ACC112 (cell line): ENCODE measurements around the gene IFI35.

Experiments used
- H2AFZ ChIP-seq: fragments of 200-600 bp; sonication (generic); one replicate; pipeline ENCODE4 v1.6.0; 2017; ENCODE audit warnings: antibody characterized with exemption, low read length; ENCODE audit not compliant: unreplicated experiment
- H3K27ac ChIP-seq: fragments of 200-600 bp; sonication (generic); 2 replicates; pipeline ENCODE4 v1.5.1; 2014; ENCODE audit warnings: low read depth, mild to moderate bottlenecking, antibody characterized with exemption, low read length, moderate library complexity
- H3K27me3 ChIP-seq: fragments of 200-600 bp; sonication (generic); 2 replicates; pipeline ENCODE4 v1.6.1; 2014; ENCODE audit warnings: mild to moderate bottlenecking, antibody characterized with exemption, low read length, moderate library complexity, mixed read lengths; ENCODE audit not compliant: insufficient read depth
- H3K36me3 ChIP-seq: fragments of 200-600 bp; sonication (generic); 2 replicates; pipeline ENCODE4 v1.6.1; 2016; ENCODE audit warnings: mild to moderate bottlenecking, antibody characterized with exemption, low read length, moderate library complexity, mixed read lengths; ENCODE audit not compliant: insufficient read depth
- H3K4me1 ChIP-seq: fragments of 200-600 bp; sonication (generic); one replicate; pipeline ENCODE4 v1.6.1; 2016; ENCODE audit warnings: low read length, mixed read lengths; ENCODE audit not compliant: insufficient read depth, unreplicated experiment, control insufficient read depth
- H3K4me3 ChIP-seq: fragments of 200-600 bp; sonication (generic); 2 replicates; pipeline ENCODE4 v1.5.1; 2014; ENCODE audit warnings: mild to moderate bottlenecking, low read depth, low read length
- H3K79me2 ChIP-seq: fragments of 200-600 bp; sonication (generic); one replicate; pipeline ENCODE4 v1.6.0; 2016; ENCODE audit warnings: low read length; ENCODE audit not compliant: control insufficient read depth, unreplicated experiment, insufficient read depth

IFI35 gene

GRCh38 chr17:43016216-43016615, 9.6 kb downstream of the IFI35 start:
- Histone ChIP-seq H3K4me3 (no peak overlapping the region), H3K27me3 (no peaks in the 10 kb centered on the region), H3K27ac (peak overlapping the region; percentile 59), H2AFZ (no peak overlapping the region), H3K79me2 (peaks cover 27% of the 10 kb centered on the region), H3K4me1 (peaks cover 39% of the 10 kb centered on the region), H3K36me3 (peaks cover 19% of the 10 kb centered on the region; the same call in 1 of the 2 replicates)

GRCh38 chr17:43018008-43018853, 11.6 kb downstream of the IFI35 start:
- H3K36me3 ChIP-seq = peaks cover 17% of the 10 kb centered on the region; the same call in 1 of the 2 replicates
- no peaks in the 10 kb centered on the region for H3K27me3 ChIP-seq
- H3K4me3 ChIP-seq = peak overlapping the region; percentile 17; the same call in 1 of the 2 replicates
- H3K79me2 ChIP-seq = peaks cover 32% of the 10 kb centered on the region
- peaks cover 39% of the 10 kb centered on the region for H3K4me1 ChIP-seq
- H3K27ac ChIP-seq = peak overlapping the region; percentile 25; the same call in 1 of the 2 replicates
- H2AFZ ChIP-seq = no peak overlapping the region

GRCh38 chr17:43018932-43019331, 12.3 kb downstream of the IFI35 start:
- peak overlapping the region; percentile 25; the same call in 1 of the 2 replicates for H3K27ac ChIP-seq
- H3K4me3 ChIP-seq = peak overlapping the region; percentile 17; the same call in 1 of the 2 replicates
- peaks cover 37% of the 10 kb centered on the region for H3K4me1 ChIP-seq
- H3K79me2 ChIP-seq = peaks cover 32% of the 10 kb centered on the region
- no peak overlapping the region for H2AFZ ChIP-seq
- no peaks in the 10 kb centered on the region for H3K27me3 ChIP-seq
- H3K36me3 ChIP-seq = peaks cover 17% of the 10 kb centered on the region; the same call in 1 of the 2 replicates

- H3K36me3 ChIP-seq = peaks cover 17% of the 10 kb centered on the region; the same call in 1 of the 2 replicates
- no peak overlapping the region for H2AFZ ChIP-seq
- H3K79me2 ChIP-seq = peaks cover 32% of the 10 kb centered on the region
- peak overlapping the region; percentile 98 for H3K4me3 ChIP-seq
- H3K27me3 ChIP-seq = no peaks in the 10 kb centered on the region
- peaks cover 34% of the 10 kb centered on the region for H3K4me1 ChIP-seq
- peak overlapping the region; percentile 85; the same call in 1 of the 2 replicates for H3K27ac ChIP-seq
Observed at GRCh38 chr17:43019418-43019817, 12.8 kb downstream of the IFI35 start.

GRCh38 chr17:43020030-43020621, 13.5 kb downstream of the IFI35 start:
- Histone ChIP-seq H3K4me1 (peaks cover 32% of the 10 kb centered on the region), H3K36me3 (peaks cover 17% of the 10 kb centered on the region; the same call in 1 of the 2 replicates), H3K27me3 (no peaks in the 10 kb centered on the region), H3K4me3 (peak overlapping the region; percentile 98), H2AFZ (no peak overlapping the region), H3K27ac (peak overlapping the region; percentile 85), H3K79me2 (peaks cover 32% of the 10 kb centered on the region)

GRCh38 chr17:43020789-43021740, 14.5 kb downstream of the IFI35 start:
- H3K27me3 ChIP-seq = no peaks in the 10 kb centered on the region; the same call in 1 of the 2 replicates
- peaks cover 23% of the 10 kb centered on the region for H3K4me1 ChIP-seq
- H3K36me3 ChIP-seq = peaks cover 17% of the 10 kb centered on the region; the same call in 1 of the 2 replicates
- peak overlapping the region; percentile 73 for H2AFZ ChIP-seq
- H3K79me2 ChIP-seq = peaks cover 32% of the 10 kb centered on the region
- peak overlapping the region; percentile 98 for H3K4me3 ChIP-seq
- H3K27ac ChIP-seq = peak overlapping the region; percentile 85

GRCh38 chr17:43021741-43022512, 15.3 kb downstream of the IFI35 start, which contains the start of gene VAT1:
VAT1 (minus strand) TSS chr17:43022385; CDS start chr17:43022322, 63 bp downstream.
- H3K4me3 ChIP-seq = peak within 1 kb of the TSS; percentile 98
- H2AFZ ChIP-seq = peak within 1 kb of the TSS; percentile 73
- peak within 1 kb of the TSS; percentile 85 for H3K27ac ChIP-seq
- no peaks in the 10 kb centered on the region; the same call in 1 of the 2 replicates for H3K27me3 ChIP-seq
- peaks cover 17% of the 10 kb centered on the region; the same call in 1 of the 2 replicates for H3K36me3 ChIP-seq
- peaks cover 18% of the 10 kb centered on the region for H3K4me1 ChIP-seq
- peaks cover 32% of the 10 kb centered on the region for H3K79me2 ChIP-seq

GRCh38 chr17:43024407-43025289, 18.1 kb downstream of the IFI35 start, which contains the start of gene RND2:
RND2 (plus strand) TSS chr17:43025231; CDS start chr17:43025348, 117 bp downstream.
- Histone ChIP-seq H3K27ac (no peak within 1 kb of the TSS), H2AFZ (peak within 1 kb of the TSS; percentile 84), H3K4me3 (peak within 1 kb of the TSS; percentile 72), H3K79me2 (peaks cover 18% of the 10 kb centered on the region), H3K27me3 (no peaks in the 10 kb centered on the region; the same call in 1 of the 2 replicates), H3K4me1 (peaks cover 9% of the 10 kb centered on the region), H3K36me3 (peaks cover 4% of the 10 kb centered on the region; the same call in 1 of the 2 replicates)

GRCh38 chr17:43025290-43025657, 18.7 kb downstream of the IFI35 start:
- peaks cover 12% of the 10 kb centered on the region for H3K79me2 ChIP-seq
- H3K4me3 ChIP-seq = peak overlapping the region; percentile 57; the same call in 1 of the 2 replicates
- H3K27me3 ChIP-seq = no peaks in the 10 kb centered on the region; the same call in 1 of the 2 replicates
- H3K36me3 ChIP-seq = no peaks in the 10 kb centered on the region
- H3K27ac ChIP-seq = no peak overlapping the region
- no peak overlapping the region for H2AFZ ChIP-seq
- peaks cover 3% of the 10 kb centered on the region for H3K4me1 ChIP-seq
